Measurements from ENCODE around the gene BCL2. TPM values are rescaled to one million over a fixed set of nuclear protein-coding genes. Genes with fewer than 3 reads are reported as not detected.

The BCL2 gene
- total RNA-seq, 1 experiment from 2014 or later = 1.3 TPM

- Histone ChIP-seq H4K20me1 (ENCODE audit: control insufficient read depth, insufficient read depth, insufficient read length) (no peaks in the 10 kb centered on the region), H2BK12ac (ENCODE audit: insufficient read length, low read depth, low read length) (no peak overlapping the region), H2BK120ac (ENCODE audit: low read depth, low read length, poor library complexity, severe bottlenecking) (no peak overlapping the region), H2AFZ (ENCODE audit: low read length) (no peak overlapping the region), H3K56ac (ENCODE audit: insufficient read length, low read depth, low read length) (no peak overlapping the region), H3K9ac (ENCODE audit: extremely low read depth, insufficient read length, low read length) (no peak overlapping the region), H3K27me3 (ENCODE audit: insufficient read depth, low read length) (no peaks in the 10 kb centered on the region), H3K14ac (ENCODE audit: insufficient read depth, low read length) (no peak overlapping the region), H3K9me3 (ENCODE audit: control insufficient read depth, low read depth, low read length) (no peaks in the 10 kb centered on the region), H3T11ph (ENCODE audit: low read length) (no peak overlapping the region), H3K23ac (ENCODE audit: insufficient read length, low read depth, low read length) (no peak overlapping the region), H2BK5ac (ENCODE audit: insufficient read length, low read length) (no peak overlapping the region), H3K79me1 (ENCODE audit: insufficient read depth, low read depth, low read length, poor library complexity, severe bottlenecking) (no peaks in the 10 kb centered on the region), H3K4me2 (ENCODE audit: insufficient read depth, insufficient read length, low read length) (no peak overlapping the region), H2BK15ac (ENCODE audit: low read depth, low read length) (no peak overlapping the region), H3K27ac (ENCODE audit: insufficient read length, low read depth, low read length) (no peak overlapping the region), H4K91ac (ENCODE audit: insufficient read length, low read depth, low read length) (no peak overlapping the region), H3K18ac (ENCODE audit: insufficient read length, low read depth, low read length) (no peak overlapping the region), H2BK20ac (ENCODE audit: low read depth, low read length, poor library complexity, severe bottlenecking) (no peak overlapping the region), H3K4ac (ENCODE audit: low read depth, low read length) (no peak overlapping the region), H4K8ac (replicated peaks; ENCODE audit: insufficient read length, low read depth, low read length) (no peak overlapping the region), H2AK5ac (ENCODE audit: insufficient read length, low read length) (no peak overlapping the region), H3K79me2 (ENCODE audit: insufficient read depth, low read length) (no peaks in the 10 kb centered on the region), H4K5ac (ENCODE audit: insufficient read length, low read depth, low read length) (no peak overlapping the region), H3K23me2 (ENCODE audit: insufficient read length, low read depth, low read length, poor library complexity, severe bottlenecking) (no peaks in the 10 kb centered on the region), H3K4me1 (ENCODE audit: insufficient read depth, low read length) (0 out of 2 replicates have a peak, but pooled peaks cover 3% of the 10 kb centered on the region)
- TF ChIP-seq CTCF (conservative IDR thresholded peaks at IDR 0.05) = no peak
- no CpG with 5 or more reads among the region's 5 CpGs for WGBS (ENCODE audit: extremely low coverage, insufficient read length, low lambda C conversion rate)
- Mint-ChIP-seq H3K4me1 (peaks cover 17 to 28% of the 10 kb centered on the region in 2 experiments), H3K36me3 (ENCODE audit: insufficient read depth in 1 of 3, low read depth in 3 of 3) (no peaks in the 10 kb centered on the region), H3K9me3 (no peaks in the 10 kb centered on the region), H3K27ac (no peak overlapping the region), H3K4me3 (no peak overlapping the region), H3K27me3 (ENCODE audit: low read depth) (peaks cover 3% of the 10 kb centered on the region; the same call in 1 of the 2 replicates)
- no peak for DNase-seq
These were observed 138.6 kb downstream of the BCL2 start for GRCh38 chr18:63180971-63181376.

All from H9 (cell line).